IMR-90 (cell line): ENCODE results near the gene VAC14. TPM values are rescaled to one million over a fixed set of nuclear protein-coding genes. Genes with fewer than 3 reads are reported as not detected.

Source experiments
- ATAC-seq: fragments of 200-7000 bp; cut with Tn5 transposase; 2 replicates; pipeline ENCODE4 v1.9.1; 2020; ENCODE audit warnings: low read depth, mild to moderate bottlenecking, moderate library complexity
- BruUV-seq: library from RNA; stranded (reverse); fragments of 400-500 nt; replicated peaks from 2 replicates; lab custom pipeline; 2021; lab: Mats Ljungman, UMichigan
- CTCF ChIA-PET: fragments of 300-600 bp; formaldehyde crosslinking; extraction: SDS; loops from one replicate; lab custom pipeline; 2021; ENCODE audit warnings: antibody characterized with exemption; lab: Yijun Ruan, JAX
- POLR2A ChIA-PET: fragments of 300-600 bp; sonication (Branson Sonifier 250); formaldehyde crosslinking; loops from one replicate; lab custom pipeline; 2022; ENCODE audit warnings: antibody characterized with exemption; ENCODE audit not compliant: unreplicated experiment; lab: Charles Lee
- DNase-seq: peaks from one replicate; pipeline ENCODE4 v3.0.0; 2013
- H2AFZ ChIP-seq: replicated peaks from 2 replicates; pipeline ENCODE3; 2013; ENCODE audit warnings: low read length, mild to moderate bottlenecking; ENCODE audit not compliant: poor library complexity
- H2AK5ac ChIP-seq: 2 replicates; pipeline ENCODE4 v1.6.1; 2013; ENCODE audit warnings: low read depth, low read length, inconsistent platforms
- H2AK9ac ChIP-seq: replicated peaks from 2 replicates; pipeline ENCODE3; 2013; ENCODE audit warnings: mild to moderate bottlenecking, low read depth, low read length, moderate library complexity; ENCODE audit not compliant: poor library complexity
- H2BK120ac ChIP-seq: 2 replicates; pipeline ENCODE4 v1.6.1; 2013; ENCODE audit warnings: low read depth, low read length, inconsistent platforms
- H2BK15ac ChIP-seq: 3 replicates; pipeline ENCODE4 v1.6.1; 2013; ENCODE audit warnings: low read depth, low read length, inconsistent platforms
- H2BK20ac ChIP-seq: 2 replicates; pipeline ENCODE4 v1.6.1; 2013; ENCODE audit warnings: low read depth, mild to moderate bottlenecking, inconsistent platforms, low read length, moderate library complexity
- H2BK5ac ChIP-seq: 2 replicates; pipeline ENCODE4 v1.6.1; 2013; ENCODE audit warnings: mild to moderate bottlenecking, low read depth, low read length, inconsistent platforms; ENCODE audit not compliant: poor library complexity, severe bottlenecking
- H3K14ac ChIP-seq: replicated peaks from 2 replicates; pipeline ENCODE4 v1.6.1; 2013; ENCODE audit warnings: low read depth, low read length, inconsistent platforms
- H3K18ac ChIP-seq: 2 replicates; pipeline ENCODE4 v1.6.1; 2013; ENCODE audit warnings: low read depth, low read length, control low read depth
- H3K23ac ChIP-seq: 2 replicates; pipeline ENCODE4 v1.6.1; 2013; ENCODE audit warnings: low read depth, low read length, inconsistent platforms
- H3K27ac ChIP-seq: 2 replicates; pipeline ENCODE4 v1.5.1; 2013; ENCODE audit warnings: mild to moderate bottlenecking, control low read depth, low read length; ENCODE audit not compliant: insufficient read depth
- H3K27me3 ChIP-seq: 2 replicates; pipeline ENCODE4 v1.6.1; 2013; ENCODE audit warnings: low read length; ENCODE audit not compliant: control insufficient read depth, insufficient read depth
- H3K36me3 ChIP-seq: 2 replicates; pipeline ENCODE4 v1.6.1; 2013; ENCODE audit warnings: low read length, mixed read lengths; ENCODE audit not compliant: control insufficient read depth, insufficient read depth
- H3K4ac ChIP-seq: 2 replicates; pipeline ENCODE4 v1.6.1; 2013; ENCODE audit warnings: low read depth, low read length, inconsistent platforms
- H3K4me1 ChIP-seq: 2 replicates; pipeline ENCODE4 v1.6.1; 2013; ENCODE audit warnings: low read length, mixed read lengths; ENCODE audit not compliant: control insufficient read depth, insufficient read depth
- H3K4me2 ChIP-seq: 2 replicates; pipeline ENCODE4 v1.6.1; 2013; ENCODE audit warnings: low read depth, mild to moderate bottlenecking, control low read depth, low read length, moderate library complexity
- H3K4me3 ChIP-seq: 2 replicates; pipeline ENCODE4 v1.5.1; 2013; ENCODE audit warnings: low read depth, mild to moderate bottlenecking, control low read depth, low read length, moderate library complexity; ENCODE audit not compliant: insufficient read depth
- H3K56ac ChIP-seq: 2 replicates; pipeline ENCODE4 v1.6.1; 2013; ENCODE audit warnings: low read length, inconsistent platforms; ENCODE audit not compliant: insufficient read depth; ENCODE audit errors: extremely low read depth
- H3K79me1 ChIP-seq, 2 experiments: 2 replicates each; pipeline ENCODE4 v1.6.1; 2013; ENCODE audit warnings: low read length in 2 of 2, inconsistent platforms in 1 of 2, low read depth in 1 of 2
- H3K9ac ChIP-seq: 2 replicates; pipeline ENCODE4 v1.6.1; 2013; ENCODE audit warnings: low read depth, low read length, control low read depth
- H3K9me1 ChIP-seq: 2 replicates; pipeline ENCODE4 v1.6.1; 2013; ENCODE audit warnings: low read length, inconsistent platforms; ENCODE audit not compliant: insufficient read depth
- H3K9me3 ChIP-seq: 2 replicates; pipeline ENCODE4 v1.6.1; 2013; ENCODE audit warnings: low read length; ENCODE audit not compliant: control insufficient read depth, insufficient read depth
- H4K20me1 ChIP-seq: 2 replicates; pipeline ENCODE4 v1.6.1; 2013; ENCODE audit warnings: low read length, inconsistent platforms; ENCODE audit not compliant: insufficient read depth
- H4K5ac ChIP-seq: 2 replicates; pipeline ENCODE4 v1.6.1; 2013; ENCODE audit warnings: mild to moderate bottlenecking, low read depth, low read length, control low read depth
- H4K8ac ChIP-seq, 2 experiments: 2 replicates each; pipeline ENCODE4 v1.6.1; 2013; ENCODE audit warnings: low read depth in 2 of 2, low read length in 2 of 2, control low read depth in 1 of 2, inconsistent platforms in 1 of 2
- H4K91ac ChIP-seq: 2 replicates; pipeline ENCODE4 v1.6.1; 2013; ENCODE audit warnings: low read depth, low read length, inconsistent platforms; ENCODE audit not compliant: insufficient read depth
- BHLHE40 ChIP-seq: fragments of 150-350 bp; IDR thresholded peaks from 2 replicates; pipeline ENCODE4 v1.6.1; 2016; ENCODE audit warnings: mild to moderate bottlenecking, low read depth, low read length
- CEBPB ChIP-seq: IDR thresholded peaks from 2 replicates; pipeline ENCODE4 v1.6.1; 2012; ENCODE audit warnings: low read depth, low read length, improper control_type of control experiment
- CHD1 ChIP-seq: IDR thresholded peaks from 2 replicates; pipeline ENCODE4 v1.6.1; 2012; ENCODE audit warnings: low read depth, low read length, improper control_type of control experiment
- NFE2L2 ChIP-seq: fragments of 150-350 bp; IDR thresholded peaks from 2 replicates; pipeline ENCODE4 v1.6.1; 2016; ENCODE audit warnings: low read depth, mild to moderate bottlenecking, low read length
- RCOR1 ChIP-seq: IDR thresholded peaks from 2 replicates; pipeline ENCODE4 v1.6.1; 2012; ENCODE audit warnings: mild to moderate bottlenecking, low read length, improper control_type of control experiment; ENCODE audit not compliant: insufficient replicate concordance
- USF2 ChIP-seq: fragments of 150-350 bp; IDR thresholded peaks from 2 replicates; pipeline ENCODE4 v1.6.1; 2017; ENCODE audit warnings: mild to moderate bottlenecking, antibody characterized with exemption, low read length, low read depth
- WGBS, 2 experiments: methylation state at CpG; one replicate each; pipeline versions ENCODE4 v1.1.5 to v1.1.7; 2013; ENCODE audit warnings: missing lambda C conversion rate in 2 of 2; ENCODE audit not compliant: insufficient read length in 1 of 2; ENCODE audit errors: extremely low coverage in 2 of 2; 5-methylcytosine and 5-hydroxymethylcytosine counted together
- dilution Hi-C: fragments of 300-500 bp; cut with HindIII; formaldehyde crosslinking; loops from one replicate; pipeline ENCODE4 v1.14.3; 2018; ENCODE audit warnings: low sequenced_read_pairs; ENCODE audit not compliant: unreplicated experiment
- in situ Hi-C: fragments of 300-500 bp; cut with MboI; formaldehyde crosslinking; loops from 3 replicates; pipeline ENCODE4 v1.14.3; 2019; ENCODE audit warnings: low sequenced_read_pairs, inconsistent platforms, mixed read lengths
- intact Hi-C: fragments of 100-400 bp; cut with micrococcal nuclease; formaldehyde crosslinking; loops from 2 replicates; pipeline ENCODE4 v1.10.0; 2022
- polyA plus RNA-seq, 3 experiments: library from polyadenylated mRNA; depleted of rRNA; stranded (reverse); fragments of >200 nt; gene quantifications; 2 replicates each; pipeline ENCODE4 v1.2.3, GENCODE V29; 2012; ENCODE audit warnings: low replicate concordance in 1 of 3
- total RNA-seq: library from RNA; depleted of rRNA; stranded (reverse); fragments of >200 nt; gene quantifications from 2 replicates; pipeline ENCODE4 v1.2.3, GENCODE V29; 2012

VAC14 gene
- total and polyA plus RNA-seq, 2 of the 4 experiments (the other 2 are of a cell fraction), result 21.1 to 40.2 TPM

GRCh38 chr16:70757183-70757582 is 43.8 kb downstream of the VAC14 start:
- in situ Hi-C loops (no loop called here), intact Hi-C loops (no loop called here), dilution Hi-C loops (no loop called here)
- BruUV-seq, result no TSS peak
- Histone ChIP-seq H4K5ac (no peak overlapping the region), H3K14ac (no peak overlapping the region), H3K23ac (no peak overlapping the region), H2AFZ (no peak overlapping the region), H3K4me1 (peaks cover 21% of the 10 kb centered on the region), H3K36me3 (peaks cover 1% of the 10 kb centered on the region), H2BK20ac (no peak overlapping the region), H3K9ac (no peak overlapping the region), H2AK9ac (no peak overlapping the region), H3K9me1 (peaks cover 26% of the 10 kb centered on the region), H3K4me3 (no peak overlapping the region), H3K27me3 (no peaks in the 10 kb centered on the region), H3K27ac (no peak overlapping the region), H4K8ac (no peak overlapping the region), H2BK5ac (no peak overlapping the region), H2BK15ac (no peak overlapping the region), H3K56ac (no peak overlapping the region), H3K79me1 (peaks cover 0 to 44% of the 10 kb centered on the region in 2 experiments; a peak in 2 of 4 replicates), H2AK5ac (no peak overlapping the region), H3K9me3 (no peaks in the 10 kb centered on the region), H4K20me1 (no peaks in the 10 kb centered on the region; the same call in 1 of the 2 replicates), H3K4ac (no peak overlapping the region), H3K18ac (no peak overlapping the region), H3K4me2 (no peak overlapping the region), H4K91ac (no peak overlapping the region), H2BK120ac (no peak overlapping the region)
- ATAC-seq (no peak), DNase-seq (no peak)
- TF ChIP-seq CHD1 (no peak), USF2 (no peak), CEBPB (no peak), NFE2L2 (no peak), BHLHE40 (no peak), RCOR1 (no peak)
- CTCF ChIA-PET, result no interaction called here
- 80% methylated on average over 1 of the region's 9 CpGs; no CpG with 5 or more reads in 1 of the 2 experiments for WGBS, 2 experiments
- POLR2A ChIA-PET, result interaction anchor here (0.6 kb wide), 1 partner anchor 72 kb away, joined by 3 read pairs; no protein-coding TSS in a partner anchor
